Caco-2 (cell line): ENCODE results near the gene LRRC74A. TPM values are rescaled to one million over a fixed set of nuclear protein-coding genes. Genes with fewer than 3 reads are reported as not detected.
"Not testable (repeated sequence)": the region's sequence is repeated elsewhere in the genome, so short reads cannot be mapped to it uniquely, and the experiment has no call there.

Experiments
- BruUV-seq: library from RNA; stranded (reverse); fragments of 400-500 nt; replicated peaks from 2 replicates; lab custom pipeline; 2021; lab: Mats Ljungman, UMichigan
- CTCF ChIA-PET: fragments of 300-600 bp; sonication (Branson Sonifier 250); formaldehyde crosslinking; loops from one replicate; lab custom pipeline; 2022; ENCODE audit warnings: antibody characterized with exemption; lab: Charles Lee
- POLR2A ChIA-PET: fragments of 300-600 bp; sonication (Branson Sonifier 250); formaldehyde crosslinking; loops from one replicate; lab custom pipeline; 2022; ENCODE audit warnings: antibody characterized with exemption; lab: Charles Lee
- DNase-seq, 2 experiments: peaks; one replicate each; pipeline versions ENCODE4 v3.0.0 to v3.0.0-alpha.2; 2020 to 2022
- H3K27me3 ChIP-seq: replicated peaks from 2 replicates; pipeline ENCODE4 v1.6.0; 2011; ENCODE audit warnings: low read length; ENCODE audit not compliant: control insufficient read depth, insufficient read depth
- H3K36me3 ChIP-seq: 2 replicates; pipeline ENCODE4 v1.5.1; 2011; ENCODE audit warnings: low read length; ENCODE audit not compliant: control insufficient read depth, insufficient read depth
- H3K4me1 ChIP-seq: fragments of 250-450 bp; sonication (Bioruptor Pico); 2 replicates; pipeline ENCODE4 v1.5.1; 2020; ENCODE audit warnings: mild to moderate bottlenecking
- H3K4me3 ChIP-seq: 2 replicates; pipeline ENCODE4 v1.5.1; 2011; ENCODE audit warnings: low read depth, mild to moderate bottlenecking, control low read depth, low read length
- H3K9me3 ChIP-seq: fragments of 250-450 bp; sonication (Bioruptor Pico); 2 replicates; pipeline ENCODE4 v1.5.1; 2020; ENCODE audit warnings: mild to moderate bottlenecking, moderate library complexity
- H3K27ac Mint-ChIP-seq: one replicate; pipeline ENCODE4 v1.8.0; 2022; ENCODE audit warnings: mixed read lengths; ENCODE audit not compliant: unreplicated experiment
- H3K27me3 Mint-ChIP-seq: one replicate; pipeline ENCODE4 v1.8.0; 2022; ENCODE audit warnings: mixed read lengths; ENCODE audit not compliant: insufficient read depth, unreplicated experiment
- H3K36me3 Mint-ChIP-seq: one replicate; pipeline ENCODE4 v1.8.0; 2022; ENCODE audit warnings: mild to moderate bottlenecking, mixed read lengths; ENCODE audit not compliant: insufficient read depth, unreplicated experiment
- H3K4me1 Mint-ChIP-seq: one replicate; pipeline ENCODE4 v1.8.0; 2022; ENCODE audit warnings: low read depth, mixed read lengths; ENCODE audit not compliant: unreplicated experiment
- H3K4me3 Mint-ChIP-seq: one replicate; pipeline ENCODE4 v1.8.0; 2022; ENCODE audit warnings: mild to moderate bottlenecking, moderate library complexity, mixed read lengths; ENCODE audit not compliant: unreplicated experiment
- H3K9me3 Mint-ChIP-seq: one replicate; pipeline ENCODE4 v1.8.0; 2022; ENCODE audit warnings: mixed read lengths; ENCODE audit not compliant: unreplicated experiment
- intact Hi-C: fragments of 100-400 bp; cut with micrococcal nuclease; formaldehyde crosslinking; loops from one replicate; pipeline ENCODE4 v1.10.0; 2022; ENCODE audit not compliant: unreplicated experiment
- total RNA-seq: library from RNA; stranded (reverse); gene quantifications from 2 replicates; pipeline ENCODE4 v1.2.3, GENCODE V29; 2022
- TF ChIP-seq, protein P1 (sequence below), 2 experiments: fragments of 200-600 bp in 1 of 2; IDR thresholded peaks; 1 replicate in 1 of 2; 2 replicates in 1 of 2; pipeline versions ENCODE4 v1.5.1 to v1.8.0; 2011 to 2022; ENCODE audit warnings: antibody characterized with exemption in 1 of 2, control low read depth in 1 of 2, inconsistent platforms in 1 of 2, low read depth in 1 of 2, low read length in 1 of 2, mild to moderate bottlenecking in 1 of 2, moderate library complexity in 1 of 2; ENCODE audit not compliant: insufficient read depth in 1 of 2, severe bottlenecking in 1 of 2, unreplicated experiment in 1 of 2

LRRC74A gene
- total RNA-seq, 1 experiment from 2014 or later, result not detected

GRCh38 chr14:76910371-76910890 is 84.2 kb downstream of the LRRC74A start:
- no peaks in the 10 kb centered on the region for H3K9me3 Mint-ChIP-seq
- no peak overlapping the region for H3K27ac Mint-ChIP-seq
- peaks cover 7% of the 10 kb centered on the region for H3K4me1 Mint-ChIP-seq
- H3K36me3 Mint-ChIP-seq, result no peaks in the 10 kb centered on the region
- H3K4me3 Mint-ChIP-seq, result no peak overlapping the region
- CTCF ChIA-PET, result interaction anchor here (0.8 kb wide), 1 partner anchor 158 kb away, joined by 3 read pairs; no protein-coding TSS in a partner anchor
- TF ChIP-seq, protein P1, sequence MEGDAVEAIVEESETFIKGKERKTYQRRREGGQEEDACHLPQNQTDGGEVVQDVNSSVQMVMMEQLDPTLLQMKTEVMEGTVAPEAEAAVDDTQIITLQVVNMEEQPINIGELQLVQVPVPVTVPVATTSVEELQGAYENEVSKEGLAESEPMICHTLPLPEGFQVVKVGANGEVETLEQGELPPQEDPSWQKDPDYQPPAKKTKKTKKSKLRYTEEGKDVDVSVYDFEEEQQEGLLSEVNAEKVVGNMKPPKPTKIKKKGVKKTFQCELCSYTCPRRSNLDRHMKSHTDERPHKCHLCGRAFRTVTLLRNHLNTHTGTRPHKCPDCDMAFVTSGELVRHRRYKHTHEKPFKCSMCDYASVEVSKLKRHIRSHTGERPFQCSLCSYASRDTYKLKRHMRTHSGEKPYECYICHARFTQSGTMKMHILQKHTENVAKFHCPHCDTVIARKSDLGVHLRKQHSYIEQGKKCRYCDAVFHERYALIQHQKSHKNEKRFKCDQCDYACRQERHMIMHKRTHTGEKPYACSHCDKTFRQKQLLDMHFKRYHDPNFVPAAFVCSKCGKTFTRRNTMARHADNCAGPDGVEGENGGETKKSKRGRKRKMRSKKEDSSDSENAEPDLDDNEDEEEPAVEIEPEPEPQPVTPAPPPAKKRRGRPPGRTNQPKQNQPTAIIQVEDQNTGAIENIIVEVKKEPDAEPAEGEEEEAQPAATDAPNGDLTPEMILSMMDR (IDR thresholded peaks at IDR 0.05; ENCODE audit: insufficient read depth in 1 of 2, low read depth in 1 of 2, low read length in 1 of 2, severe bottlenecking in 1 of 2, unreplicated experiment in 1 of 2), result no peak
- no peaks in the 10 kb centered on the region for H3K27me3 Mint-ChIP-seq
- H3K27me3 ChIP-seq, result no peaks in the 10 kb centered on the region
- no TSS peak for BruUV-seq
- H3K9me3 ChIP-seq, result no peaks in the 10 kb centered on the region
- no peaks in the 10 kb centered on the region for H3K36me3 ChIP-seq
- POLR2A ChIA-PET, result no interaction called here
- no peak overlapping the region for H3K4me3 ChIP-seq
- DNase-seq, result no peak
- intact Hi-C loops, result loop anchor here (10.0 kb wide), 1 partner anchor 54 kb away; no protein-coding TSS in a partner anchor
- H3K4me1 ChIP-seq, result peaks cover 12% of the 10 kb centered on the region; the same call in 1 of the 2 replicates

DNA sequence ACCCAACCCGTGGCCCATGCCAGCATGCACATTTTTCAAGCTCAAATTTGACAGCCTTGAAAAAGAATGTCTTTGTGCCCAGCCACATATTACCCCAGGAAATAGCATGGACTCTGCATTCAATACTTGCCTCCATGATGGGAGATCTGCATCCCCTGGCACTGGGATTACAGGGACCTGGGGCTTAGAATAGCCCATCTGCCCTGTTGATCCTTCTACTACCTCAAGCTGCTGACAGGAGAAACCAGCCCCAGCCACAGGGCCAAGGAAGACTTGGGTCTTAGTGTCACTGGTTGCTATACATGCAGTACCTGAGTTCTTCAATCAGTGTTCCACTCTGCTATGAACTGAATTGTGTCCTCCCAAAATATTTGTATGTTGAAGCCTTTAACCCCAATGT is 85.3 kb downstream of the LRRC74A start:
- POLR2A ChIA-PET, result no interaction called here
- CTCF ChIA-PET, result interaction anchor here (0.8 kb wide), 1 partner anchor 157 kb away, joined by 3 read pairs; no protein-coding TSS in a partner anchor
- no peaks in the 10 kb centered on the region for H3K36me3 Mint-ChIP-seq
- TF ChIP-seq, protein P1 (IDR thresholded peaks at IDR 0.05; ENCODE audit: insufficient read depth in 1 of 2, low read depth in 1 of 2, low read length in 1 of 2, severe bottlenecking in 1 of 2, unreplicated experiment in 1 of 2), result no peak
- no peak overlapping the region for H3K27ac Mint-ChIP-seq
- H3K27me3 Mint-ChIP-seq, result no peaks in the 10 kb centered on the region
- Histone ChIP-seq H3K27me3 (no peaks in the 10 kb centered on the region), H3K4me1 (peaks cover 12% of the 10 kb centered on the region; the same call in 1 of the 2 replicates), H3K9me3 (no peaks in the 10 kb centered on the region), H3K36me3 (no peaks in the 10 kb centered on the region), H3K4me3 (no peak overlapping the region)
- no peaks in the 10 kb centered on the region for H3K9me3 Mint-ChIP-seq
- intact Hi-C loops, result loop anchor here (10.0 kb wide), 1 partner anchor 53 kb away; no protein-coding TSS in a partner anchor
- no peak overlapping the region for H3K4me3 Mint-ChIP-seq
- no TSS peak for BruUV-seq
- no peak for DNase-seq
- H3K4me1 Mint-ChIP-seq, result peaks cover 7% of the 10 kb centered on the region

DNA sequence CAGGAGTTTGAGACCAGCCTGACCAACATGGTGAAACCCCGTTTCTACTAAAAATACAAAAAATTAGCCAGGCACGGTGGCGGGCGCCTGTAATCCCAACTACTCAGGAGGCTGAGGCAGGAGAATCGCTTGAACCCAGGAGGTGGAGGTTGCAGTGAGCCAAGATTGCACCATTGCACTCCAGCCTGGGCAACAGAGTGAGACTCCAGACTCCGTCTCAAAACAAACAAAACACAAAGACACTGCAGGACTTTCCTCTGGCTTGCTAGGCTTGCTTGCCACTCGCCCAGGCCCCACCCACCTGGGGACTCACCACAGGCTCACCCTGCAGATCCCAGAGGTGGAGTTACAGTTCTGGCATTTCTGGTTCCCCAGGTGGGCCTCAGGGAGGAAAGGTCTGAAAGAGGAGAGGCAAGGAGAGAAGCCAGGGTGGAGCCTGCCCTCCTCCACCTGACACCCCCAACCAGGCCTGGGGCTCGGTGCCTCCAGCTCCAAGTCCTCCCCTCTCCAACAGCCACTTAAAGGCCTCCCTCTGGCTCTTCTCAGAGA is 88.4 kb downstream of the LRRC74A start:
- peak; percentile 77 to 83 for DNase-seq
- intact Hi-C loops, result loop anchor here (5.0 to 10.0 kb wide), 2 partner anchors 50 to 93 kb away; no protein-coding TSS in a partner anchor
- H3K27me3 ChIP-seq, H3K36me3 ChIP-seq, H3K9me3 ChIP-seq, H3K36me3 Mint-ChIP-seq, H3K27ac Mint-ChIP-seq, BruUV-seq, POLR2A ChIA-PET, H3K9me3 Mint-ChIP-seq, H3K27me3 Mint-ChIP-seq, H3K4me3 ChIP-seq: not testable (repeated sequence)
- CTCF ChIA-PET, result interaction anchor here (0.7 to 1.9 kb wide), 3 partner anchors 48 to 156 kb away, joined by 6 to 10 read pairs (median 8); no protein-coding TSS in a partner anchor
- Mint-ChIP-seq H3K4me3 (peak overlapping the region; percentile 3), H3K4me1 (peaks cover 18% of the 10 kb centered on the region)
- H3K4me1 ChIP-seq, result peaks cover 27% of the 10 kb centered on the region
